CD8-positive, alpha-beta memory T cell (primary cell): ENCODE data around the gene SCYGR1. TPM values are rescaled to one million over a fixed set of nuclear protein-coding genes. Genes with fewer than 3 reads are reported as not detected.

Experiments used
- CTCF ChIA-PET: fragments of 350-600 bp; sonication (Branson Sonifier 250); formaldehyde crosslinking; loops from one replicate; lab custom pipeline; 2021; ENCODE audit warnings: antibody characterized with exemption; lab: Charles Lee
- POLR2A ChIA-PET: fragments of 350-600 bp; sonication (Branson Sonifier 250); formaldehyde crosslinking; loops from one replicate; lab custom pipeline; 2021; ENCODE audit warnings: antibody characterized with exemption; lab: Charles Lee
- DNase-seq, 5 donors: peaks; one replicate each; pipeline versions ENCODE4 v3.0.0 to v3.0.0-alpha.2; 2020 to 2022; ENCODE audit warnings: mixed read lengths in 1 of 5
- H3K27ac ChIP-seq: one replicate; pipeline ENCODE4 v1.7.0; 2013; ENCODE audit warnings: low read depth, mild to moderate bottlenecking, low read length, moderate library complexity
- H3K27me3 ChIP-seq: 2 replicates; pipeline ENCODE4 v1.7.0; 2013; ENCODE audit warnings: low read length, mild to moderate bottlenecking; ENCODE audit not compliant: insufficient read depth, poor library complexity, severe bottlenecking
- H3K36me3 ChIP-seq: 2 replicates; pipeline ENCODE4 v1.7.0; 2013; ENCODE audit warnings: mild to moderate bottlenecking, low read length, moderate library complexity; ENCODE audit not compliant: insufficient read depth
- H3K4me1 ChIP-seq: 2 replicates; pipeline ENCODE4 v1.7.0; 2013; ENCODE audit warnings: mild to moderate bottlenecking, low read length, moderate library complexity; ENCODE audit not compliant: insufficient read depth
- H3K4me3 ChIP-seq: 2 replicates; pipeline ENCODE4 v1.7.0; 2013; ENCODE audit warnings: mild to moderate bottlenecking, low read length
- H3K9me3 ChIP-seq: 2 replicates; pipeline ENCODE4 v1.7.0; 2013; ENCODE audit warnings: mild to moderate bottlenecking, low read length
- H3K27ac Mint-ChIP-seq, 8 donors: one replicate each; pipeline ENCODE4 v1.8.0; 2020 to 2021; ENCODE audit warnings: mixed read lengths in 8 of 8, mild to moderate bottlenecking in 6 of 8, inconsistent platforms in 3 of 8, moderate library complexity in 3 of 8
- H3K27me3 Mint-ChIP-seq, 2 donors: one replicate each; pipeline ENCODE4 v1.8.0; 2020 to 2021; ENCODE audit warnings: mixed read lengths in 2 of 2, mild to moderate bottlenecking in 1 of 2, moderate library complexity in 1 of 2
- H3K36me3 Mint-ChIP-seq, 3 donors: one replicate each; pipeline ENCODE4 v1.8.0; 2020 to 2021; ENCODE audit warnings: mixed read lengths in 3 of 3, inconsistent platforms in 1 of 3, mild to moderate bottlenecking in 1 of 3
- H3K4me1 Mint-ChIP-seq, 3 donors: one replicate each; pipeline ENCODE4 v1.8.0; 2020 to 2021; ENCODE audit warnings: mixed read lengths in 3 of 3, inconsistent platforms in 1 of 3, mild to moderate bottlenecking in 1 of 3
- H3K4me3 Mint-ChIP-seq, 7 donors: one replicate each; pipeline ENCODE4 v1.8.0; 2020 to 2021; ENCODE audit warnings: mixed read lengths in 7 of 7, mild to moderate bottlenecking in 6 of 7, moderate library complexity in 4 of 7, inconsistent platforms in 2 of 7
- H3K9me3 Mint-ChIP-seq, 5 donors: one replicate each; pipeline ENCODE4 v1.8.0; 2020 to 2022; ENCODE audit warnings: mixed read lengths in 5 of 5, mild to moderate bottlenecking in 3 of 5, moderate library complexity in 2 of 5, inconsistent platforms in 1 of 5
- polyA plus RNA-seq: library from polyadenylated mRNA; unstranded; fragments of 300-500 nt; fragmentation: Illumina TruSeq; gene quantifications from one replicate; pipeline ENCODE4 v1.2.3, GENCODE V29; 2021
- total RNA-seq, 2 experiments: library from RNA; stranded (reverse); gene quantifications; one replicate each; pipeline ENCODE4 v1.2.3, GENCODE V29; 2021

SCYGR1 gene
- total and polyA plus RNA-seq, 3 experiments from 2014 or later: not detected

DNA sequence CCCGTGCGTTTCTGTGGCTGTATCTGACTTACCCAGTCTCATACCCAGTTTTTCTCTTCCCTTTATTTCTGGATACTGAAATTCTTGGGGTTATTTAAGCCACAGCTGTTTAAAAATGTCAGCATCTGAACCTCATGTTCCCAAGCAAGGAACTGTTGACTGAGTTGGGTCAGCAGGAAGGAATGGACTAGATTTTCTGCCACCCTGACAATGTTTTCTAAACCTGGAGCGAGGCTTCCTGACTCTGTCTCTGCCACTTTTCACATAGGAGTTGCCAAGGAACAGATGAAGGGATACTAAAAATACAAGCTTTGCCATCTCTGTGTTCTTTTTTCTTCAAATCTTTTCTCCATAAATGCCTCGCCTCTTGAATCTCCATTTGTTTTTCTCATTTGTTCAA lies 29.0 kb upstream of the SCYGR1 start:
- H3K27me3 Mint-ChIP-seq: no peaks in the 10 kb centered on the region
- H3K27ac Mint-ChIP-seq: no peak overlapping the region
- CTCF ChIA-PET: no interaction called here

DNA sequence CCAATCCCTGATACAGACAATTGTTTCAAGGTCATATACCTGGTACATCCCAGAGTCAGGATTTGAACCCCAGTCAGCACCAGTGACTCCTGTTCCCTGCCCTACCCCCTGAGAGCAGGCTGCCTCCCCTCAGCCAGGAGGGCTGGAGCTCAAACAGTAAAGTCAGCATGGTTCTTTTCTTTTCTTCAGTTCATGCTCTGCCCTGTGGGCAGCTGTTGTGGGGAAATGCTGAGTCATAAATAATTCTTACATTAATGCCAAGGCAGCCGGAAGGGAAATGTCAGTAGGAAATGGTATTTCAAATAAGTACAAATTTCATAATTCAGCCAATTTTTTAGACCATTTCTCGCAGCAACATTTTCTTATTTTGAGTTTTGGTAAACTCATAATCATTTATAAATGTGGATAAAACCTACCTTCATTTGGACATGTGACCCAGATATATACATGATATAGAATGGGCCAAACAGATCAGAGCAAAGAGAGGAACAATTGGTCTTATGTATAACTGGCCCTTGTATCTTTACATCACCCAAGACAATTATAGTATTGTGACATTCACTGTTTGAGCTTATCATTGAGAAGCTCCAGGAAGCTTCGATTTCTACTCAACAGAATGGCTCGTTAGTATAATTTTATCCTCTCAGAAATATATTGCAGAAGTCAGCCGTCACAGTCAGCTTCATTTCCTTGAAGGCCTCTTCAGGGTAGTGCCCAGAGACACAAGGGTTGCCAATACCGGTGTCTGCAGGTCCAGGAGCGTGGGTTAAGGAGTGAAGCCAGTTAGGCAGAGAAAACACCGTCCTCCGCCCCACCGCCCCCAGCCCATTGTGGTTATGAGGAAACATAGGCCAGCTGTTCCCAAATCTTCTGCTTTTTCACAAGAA lies 28.0 kb upstream of the SCYGR1 start:
- DNase-seq: no peak
- H3K4me3 ChIP-seq: no peak overlapping the region
- Mint-ChIP-seq H3K9me3 (no peaks in the 10 kb centered on the region), H3K27me3 (no peaks in the 10 kb centered on the region), H3K36me3 (no peaks in the 10 kb centered on the region), H3K27ac (peak overlapping the region in 1 of 8 donors; percentile 24), H3K4me3 (no peak overlapping the region), H3K4me1 (peaks cover 15 to 30% (median 16%) of the 10 kb centered on the region in 3 donors)
- no peaks in the 10 kb centered on the region for H3K9me3 ChIP-seq
- no peaks in the 10 kb centered on the region for H3K27me3 ChIP-seq
- ChIA-PET POLR2A (no interaction called here), CTCF (no interaction called here)
- no peaks in the 10 kb centered on the region for H3K4me1 ChIP-seq
- H3K36me3 ChIP-seq: no peaks in the 10 kb centered on the region
- H3K27ac ChIP-seq: no peak overlapping the region

More for the DNA sequence above, 29.0 kb upstream of the SCYGR1 start:
- H3K9me3 Mint-ChIP-seq: no peaks in the 10 kb centered on the region
- H3K36me3 Mint-ChIP-seq: no peaks in the 10 kb centered on the region
- H3K27me3 ChIP-seq: no peaks in the 10 kb centered on the region
- H3K27ac ChIP-seq: no peak overlapping the region
- no peak overlapping the region for H3K4me3 Mint-ChIP-seq
- peaks cover 7 to 21% (median 8%) of the 10 kb centered on the region in 3 donors for H3K4me1 Mint-ChIP-seq
- no peaks in the 10 kb centered on the region for H3K9me3 ChIP-seq
- POLR2A ChIA-PET: no interaction called here
- no peak overlapping the region for H3K4me3 ChIP-seq
- no peak for DNase-seq
- H3K36me3 ChIP-seq: no peaks in the 10 kb centered on the region
- H3K4me1 ChIP-seq: no peaks in the 10 kb centered on the region

DNA sequence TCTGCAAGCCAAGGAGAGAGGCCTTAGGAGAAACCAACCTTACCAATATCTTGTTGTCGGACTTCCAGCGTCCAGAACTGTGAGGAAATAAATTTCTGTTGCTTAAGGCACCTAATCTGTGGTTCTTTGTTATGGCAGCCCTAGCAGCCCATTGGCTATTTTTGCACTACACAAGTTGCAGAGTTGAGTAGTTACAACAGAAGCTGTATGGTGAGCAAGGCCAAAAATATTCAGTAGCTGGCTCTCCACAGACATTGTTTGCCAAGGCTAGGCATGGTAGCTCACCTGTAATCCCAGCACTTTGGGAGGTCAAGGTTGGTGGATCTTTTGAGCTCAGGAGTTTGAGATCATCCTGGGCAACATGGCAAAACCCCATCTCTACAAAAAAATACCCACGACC lies 27.1 kb upstream of the SCYGR1 start:
- H3K36me3 Mint-ChIP-seq: no peaks in the 10 kb centered on the region
- H3K27ac Mint-ChIP-seq: no peak overlapping the region
- no peaks in the 10 kb centered on the region for H3K36me3 ChIP-seq
- no peaks in the 10 kb centered on the region for H3K4me1 ChIP-seq
- H3K27ac ChIP-seq: no peak overlapping the region
- ChIA-PET CTCF (no interaction called here), POLR2A (no interaction called here)
- no peak for DNase-seq
- no peaks in the 10 kb centered on the region for H3K9me3 Mint-ChIP-seq
- no peaks in the 10 kb centered on the region for H3K27me3 ChIP-seq
- H3K27me3 Mint-ChIP-seq: no peaks in the 10 kb centered on the region
- H3K4me3 ChIP-seq: no peak overlapping the region
- no peaks in the 10 kb centered on the region for H3K9me3 ChIP-seq
- no peak overlapping the region for H3K4me3 Mint-ChIP-seq
- H3K4me1 Mint-ChIP-seq: peaks cover 15 to 30% (median 16%) of the 10 kb centered on the region in 3 donors

DNA sequence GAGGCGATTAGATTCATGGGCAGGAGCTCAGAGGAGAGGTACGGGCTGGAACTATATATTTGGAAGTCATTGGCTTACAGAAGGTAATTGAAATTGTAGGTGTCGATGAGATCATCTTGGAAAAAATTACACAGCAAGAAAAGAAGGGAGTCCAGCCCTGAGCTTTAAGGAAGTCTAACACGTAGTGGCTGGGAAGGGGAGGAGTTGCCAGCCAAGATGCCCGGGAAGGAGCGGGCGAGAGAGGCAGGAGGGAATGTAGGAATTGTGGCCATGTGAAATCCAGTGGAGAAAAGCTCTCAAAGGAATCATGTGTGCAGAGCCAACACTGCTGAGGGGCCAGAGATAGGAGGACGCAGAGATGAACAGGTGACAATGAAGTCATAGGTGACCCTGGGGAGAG lies 25.6 kb upstream of the SCYGR1 start:
- peak overlapping the region in 2 of 8 donors; percentile 38 to 61 for H3K27ac Mint-ChIP-seq
- DNase-seq: no peak
- CTCF ChIA-PET: no interaction called here
- Histone ChIP-seq H3K4me3 (no peak overlapping the region), H3K4me1 (no peaks in the 10 kb centered on the region), H3K27me3 (no peaks in the 10 kb centered on the region), H3K9me3 (no peaks in the 10 kb centered on the region), H3K27ac (no peak overlapping the region), H3K36me3 (no peaks in the 10 kb centered on the region)
- H3K4me3 Mint-ChIP-seq: no peak overlapping the region
- peaks cover 15 to 30% (median 16%) of the 10 kb centered on the region in 3 donors for H3K4me1 Mint-ChIP-seq
- no peaks in the 10 kb centered on the region for H3K9me3 Mint-ChIP-seq
- no peaks in the 10 kb centered on the region for H3K36me3 Mint-ChIP-seq
- H3K27me3 Mint-ChIP-seq: no peaks in the 10 kb centered on the region
- POLR2A ChIA-PET: no interaction called here

DNA sequence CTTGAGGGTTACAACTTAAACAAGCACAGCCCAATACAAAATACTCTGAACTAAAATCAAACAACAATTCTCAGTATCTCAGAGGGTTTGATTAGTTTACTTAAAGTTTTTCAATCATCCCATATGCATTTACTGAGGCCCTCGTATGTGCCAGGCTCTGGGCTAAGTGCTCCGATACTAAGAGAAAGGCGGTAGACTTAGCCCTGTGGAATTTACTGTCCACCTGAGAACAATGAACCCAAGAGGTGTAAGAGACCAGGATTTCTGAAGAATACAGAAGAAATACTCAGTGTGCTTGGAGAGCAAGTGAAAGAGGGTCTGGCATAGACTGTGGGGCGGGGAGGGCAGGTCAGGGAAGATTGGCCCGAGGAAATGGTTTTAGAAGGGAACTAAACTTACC lies 25.1 kb upstream of the SCYGR1 start:
- H3K27ac ChIP-seq: no peak overlapping the region
- H3K9me3 ChIP-seq: no peaks in the 10 kb centered on the region
- POLR2A ChIA-PET: no interaction called here
- no peak for DNase-seq
- H3K27ac Mint-ChIP-seq: no peak overlapping the region
- peaks cover 15 to 30% (median 16%) of the 10 kb centered on the region in 3 donors for H3K4me1 Mint-ChIP-seq
- no peaks in the 10 kb centered on the region for H3K4me1 ChIP-seq
- no peaks in the 10 kb centered on the region for H3K36me3 Mint-ChIP-seq
- no peaks in the 10 kb centered on the region for H3K27me3 ChIP-seq
- H3K27me3 Mint-ChIP-seq: no peaks in the 10 kb centered on the region
- H3K4me3 Mint-ChIP-seq: no peak overlapping the region
- CTCF ChIA-PET: no interaction called here
- no peak overlapping the region for H3K4me3 ChIP-seq
- no peaks in the 10 kb centered on the region for H3K9me3 Mint-ChIP-seq
- no peaks in the 10 kb centered on the region for H3K36me3 ChIP-seq

DNA sequence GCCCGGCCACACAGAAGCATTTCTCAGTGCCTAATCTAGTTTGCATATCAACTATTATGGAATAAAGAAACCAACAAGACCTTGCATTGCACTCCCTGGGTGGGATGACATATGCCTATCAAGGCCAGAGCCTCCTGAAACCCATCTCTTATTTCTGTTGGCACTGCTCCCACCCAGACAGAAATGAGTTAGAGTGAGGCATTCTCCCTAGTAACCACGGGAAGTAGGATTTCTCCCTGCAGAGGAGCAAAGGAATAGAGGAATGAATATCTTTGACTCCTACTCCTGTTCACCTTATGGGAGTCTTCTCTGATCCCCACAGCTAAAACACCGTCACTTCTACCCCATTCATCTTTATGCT lies 24.2 kb upstream of the SCYGR1 start:
- no peaks in the 10 kb centered on the region for H3K27me3 Mint-ChIP-seq
- H3K9me3 ChIP-seq: no peaks in the 10 kb centered on the region
- H3K36me3 Mint-ChIP-seq: no peaks in the 10 kb centered on the region
- ChIA-PET CTCF (interaction anchor here (1.1 kb wide), 1 partner anchor 173 kb away, joined by 3 read pairs; no protein-coding TSS in a partner anchor), POLR2A (no interaction called here)
- no peaks in the 10 kb centered on the region for H3K4me1 ChIP-seq
- no peak overlapping the region for H3K27ac ChIP-seq
- H3K36me3 ChIP-seq: no peaks in the 10 kb centered on the region
- no peak for DNase-seq
- H3K4me3 Mint-ChIP-seq: peak overlapping the region in 1 of 7 donors; percentile 8
- peaks cover 15 to 30% (median 16%) of the 10 kb centered on the region in 3 donors for H3K4me1 Mint-ChIP-seq
- no peak overlapping the region for H3K4me3 ChIP-seq
- no peaks in the 10 kb centered on the region for H3K27me3 ChIP-seq
- H3K9me3 Mint-ChIP-seq: no peaks in the 10 kb centered on the region
- H3K27ac Mint-ChIP-seq: no peak overlapping the region

DNA sequence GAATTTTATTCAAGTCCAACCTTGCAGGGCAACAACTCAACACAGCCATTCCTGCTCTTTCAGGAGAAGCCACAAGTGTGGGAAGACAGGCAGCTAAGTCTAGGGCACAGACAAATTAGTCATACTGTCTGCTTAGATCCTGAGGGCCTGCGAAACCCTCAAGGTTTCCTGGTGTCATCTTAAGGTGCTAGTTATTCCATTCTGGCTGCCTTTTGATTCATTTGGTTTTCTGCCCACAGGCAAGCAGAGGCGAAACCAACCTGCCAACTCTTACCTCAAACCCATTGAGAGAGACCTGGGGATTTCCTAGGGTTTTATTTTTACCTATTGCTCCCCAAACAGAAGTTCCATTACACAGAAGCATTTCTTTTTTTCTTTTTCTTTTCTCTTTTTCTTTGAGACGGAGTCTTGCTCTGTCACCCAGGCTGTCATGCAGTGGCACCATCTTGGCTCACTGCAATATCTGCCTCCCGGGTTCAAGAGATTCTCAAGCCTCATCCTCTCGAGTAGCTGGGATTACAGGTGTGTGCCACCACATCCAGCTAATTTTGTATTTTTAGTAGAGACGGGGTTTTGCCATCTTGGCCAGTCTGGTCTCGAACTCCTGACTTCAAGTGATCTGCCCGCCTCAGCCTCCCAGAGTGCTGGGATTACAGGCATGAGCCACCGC lies 23.7 kb upstream of the SCYGR1 start:
- H3K36me3 ChIP-seq: no peaks in the 10 kb centered on the region
- ChIA-PET CTCF (interaction anchor here (1.1 kb wide), 1 partner anchor 173 kb away, joined by 3 read pairs; no protein-coding TSS in a partner anchor), POLR2A (no interaction called here)
- Mint-ChIP-seq H3K27ac (peak overlapping the region in 3 of 8 donors; percentile 12 to 73 (median 68)), H3K27me3 (no peaks in the 10 kb centered on the region), H3K36me3 (no peaks in the 10 kb centered on the region), H3K9me3 (no peaks in the 10 kb centered on the region), H3K4me3 (peak overlapping the region in 1 of 7 donors; percentile 8), H3K4me1 (peaks cover 15 to 34% (median 16%) of the 10 kb centered on the region in 3 donors)
- peak in 1 of 5 donors; percentile 29 for DNase-seq
- H3K4me3 ChIP-seq: no peak overlapping the region
- H3K9me3 ChIP-seq: no peaks in the 10 kb centered on the region
- no peaks in the 10 kb centered on the region for H3K27me3 ChIP-seq
- H3K27ac ChIP-seq: no peak overlapping the region
- no peaks in the 10 kb centered on the region for H3K4me1 ChIP-seq

DNA sequence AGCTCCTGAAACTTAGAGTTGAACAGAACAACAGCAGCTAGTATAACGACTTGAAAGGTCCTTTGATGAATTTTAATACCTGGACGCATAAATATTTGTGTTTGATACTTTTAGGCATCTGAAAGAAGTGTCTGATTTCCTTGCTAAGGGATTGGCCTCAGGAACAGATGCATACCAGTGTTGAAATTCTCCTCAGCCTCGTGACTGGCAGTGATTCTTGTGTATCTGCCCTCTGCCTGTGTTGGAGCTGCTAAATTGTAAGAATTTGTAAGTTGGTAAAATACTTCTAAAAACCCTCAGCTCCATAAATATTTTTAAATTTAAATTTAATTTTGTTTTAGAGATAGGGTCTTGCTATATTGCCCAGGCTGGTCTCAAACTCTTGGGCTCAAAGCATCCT lies 22.4 kb upstream of the SCYGR1 start:
- H3K4me1 ChIP-seq: peaks cover 7% of the 10 kb centered on the region
- H3K9me3 ChIP-seq: no peaks in the 10 kb centered on the region
- H3K27me3 ChIP-seq: no peaks in the 10 kb centered on the region
- no peak overlapping the region for H3K4me3 Mint-ChIP-seq
- peaks cover 20 to 34% (median 21%) of the 10 kb centered on the region in 3 donors for H3K4me1 Mint-ChIP-seq
- DNase-seq: no peak
- CTCF ChIA-PET: no interaction called here
- H3K36me3 ChIP-seq: no peaks in the 10 kb centered on the region
- no peaks in the 10 kb centered on the region for H3K9me3 Mint-ChIP-seq
- no peak overlapping the region for H3K27ac ChIP-seq
- no peak overlapping the region for H3K27ac Mint-ChIP-seq
- no peak overlapping the region for H3K4me3 ChIP-seq
- no peaks in the 10 kb centered on the region for H3K27me3 Mint-ChIP-seq
- H3K36me3 Mint-ChIP-seq: no peaks in the 10 kb centered on the region
- POLR2A ChIA-PET: no interaction called here
